ENCODE results near the gene ITPRIP. TPM values are rescaled to one million over a fixed set of nuclear protein-coding genes. Genes with fewer than 3 reads are reported as not detected.

The ITPRIP gene
- total RNA-seq, 1 donor from 2014 or later, result 1.6 TPM

GRCh38 chr10:104321725-104322415, 16.4 kb downstream of the ITPRIP start:
- H3K27ac ChIP-seq, result no peak overlapping the region

DNA sequence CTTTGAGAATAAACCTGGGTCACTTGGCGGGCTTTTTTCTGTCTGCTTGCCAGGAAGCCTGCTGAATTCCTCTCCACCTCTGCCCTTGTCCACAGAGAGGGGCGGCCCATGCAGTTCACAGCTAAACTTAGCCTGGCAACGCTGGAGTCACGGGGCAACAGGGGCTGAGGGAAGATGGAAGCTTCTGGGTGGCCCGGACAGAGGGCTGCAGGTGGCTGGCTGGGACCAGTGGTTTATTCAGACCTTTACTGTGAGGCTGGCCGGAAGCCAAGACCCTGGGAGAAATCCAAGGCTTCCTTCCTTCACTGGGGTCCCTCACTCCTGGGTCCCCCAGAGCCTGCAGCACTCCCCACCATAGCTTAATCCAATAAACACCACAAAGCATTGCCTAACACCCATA, 17.0 kb downstream of the ITPRIP start:
- no peak overlapping the region for H3K9ac ChIP-seq
- Mint-ChIP-seq H3K9me3 (no peaks in the 10 kb centered on the region), H3K27ac (no peak overlapping the region), H3K27me3 (ENCODE audit: insufficient read depth, low read depth) (peaks cover 12% of the 10 kb centered on the region), H3K4me3 (no peak overlapping the region), H3K4me1 (peaks cover 61% of the 10 kb centered on the region), H3K36me3 (peaks cover 18% of the 10 kb centered on the region)
- H3K36me3 ChIP-seq, result no peaks in the 10 kb centered on the region
- peaks cover 72% of the 10 kb centered on the region for H4K20me1 ChIP-seq (ENCODE audit: low read depth)
- TF ChIP-seq EZH2 (IDR thresholded peaks at IDR 0.05) (no peak), EZH2phosphoT487 (IDR thresholded peaks at IDR 0.05) (no peak)
- TF ChIP-seq, protein P1, sequence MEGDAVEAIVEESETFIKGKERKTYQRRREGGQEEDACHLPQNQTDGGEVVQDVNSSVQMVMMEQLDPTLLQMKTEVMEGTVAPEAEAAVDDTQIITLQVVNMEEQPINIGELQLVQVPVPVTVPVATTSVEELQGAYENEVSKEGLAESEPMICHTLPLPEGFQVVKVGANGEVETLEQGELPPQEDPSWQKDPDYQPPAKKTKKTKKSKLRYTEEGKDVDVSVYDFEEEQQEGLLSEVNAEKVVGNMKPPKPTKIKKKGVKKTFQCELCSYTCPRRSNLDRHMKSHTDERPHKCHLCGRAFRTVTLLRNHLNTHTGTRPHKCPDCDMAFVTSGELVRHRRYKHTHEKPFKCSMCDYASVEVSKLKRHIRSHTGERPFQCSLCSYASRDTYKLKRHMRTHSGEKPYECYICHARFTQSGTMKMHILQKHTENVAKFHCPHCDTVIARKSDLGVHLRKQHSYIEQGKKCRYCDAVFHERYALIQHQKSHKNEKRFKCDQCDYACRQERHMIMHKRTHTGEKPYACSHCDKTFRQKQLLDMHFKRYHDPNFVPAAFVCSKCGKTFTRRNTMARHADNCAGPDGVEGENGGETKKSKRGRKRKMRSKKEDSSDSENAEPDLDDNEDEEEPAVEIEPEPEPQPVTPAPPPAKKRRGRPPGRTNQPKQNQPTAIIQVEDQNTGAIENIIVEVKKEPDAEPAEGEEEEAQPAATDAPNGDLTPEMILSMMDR (IDR thresholded peaks at IDR 0.05), result no peak
- no peak for DNase-seq (ENCODE audit: low spot score)
- no peak overlapping the region for H3K4me2 ChIP-seq
- peaks cover 62% of the 10 kb centered on the region for H3K79me2 ChIP-seq (ENCODE audit: low read depth)
- H3K4me1 ChIP-seq, result peaks cover 29% of the 10 kb centered on the region
- no peak overlapping the region for H2AFZ ChIP-seq (replicated peaks)
- no peaks in the 10 kb centered on the region for H3K9me3 ChIP-seq (ENCODE audit: low read depth)
- H3K27ac ChIP-seq, result no peak overlapping the region
- peaks cover 11% of the 10 kb centered on the region for H3K27me3 ChIP-seq
- no peak overlapping the region for H3K4me3 ChIP-seq
- H3F3A ChIP-seq (ENCODE audit: low read depth), result no peaks in the 10 kb centered on the region

More at GRCh38 chr10:104321725-104322415, 16.4 kb downstream of the ITPRIP start:
- Histone ChIP-seq H3K4me3 (no peak overlapping the region), H4K20me1 (ENCODE audit: low read depth) (peaks cover 76% of the 10 kb centered on the region), H3K9ac (no peak overlapping the region), H3K4me1 (peaks cover 34% of the 10 kb centered on the region), H2AFZ (replicated peaks) (no peak overlapping the region), H3K36me3 (no peaks in the 10 kb centered on the region), H3K79me2 (ENCODE audit: low read depth) (peaks cover 65% of the 10 kb centered on the region), H3F3A (ENCODE audit: low read depth) (no peaks in the 10 kb centered on the region), H3K27me3 (peaks cover 17% of the 10 kb centered on the region), H3K9me3 (ENCODE audit: low read depth) (no peaks in the 10 kb centered on the region), H3K4me2 (no peak overlapping the region)
- H3K9me3 Mint-ChIP-seq, result no peaks in the 10 kb centered on the region
- H3K4me1 Mint-ChIP-seq, result peaks cover 61% of the 10 kb centered on the region
- H3K36me3 Mint-ChIP-seq, result peaks cover 18% of the 10 kb centered on the region
- no peak for DNase-seq (ENCODE audit: low spot score)
- TF ChIP-seq EZH2 (IDR thresholded peaks at IDR 0.05) (no peak), EZH2phosphoT487 (IDR thresholded peaks at IDR 0.05) (no peak)
- TF ChIP-seq, protein P1 (IDR thresholded peaks at IDR 0.05), result no peak
- H3K27ac Mint-ChIP-seq, result no peak overlapping the region
- H3K27me3 Mint-ChIP-seq (ENCODE audit: insufficient read depth, low read depth), result peaks cover 18% of the 10 kb centered on the region
- no peak overlapping the region for H3K4me3 Mint-ChIP-seq

DNA sequence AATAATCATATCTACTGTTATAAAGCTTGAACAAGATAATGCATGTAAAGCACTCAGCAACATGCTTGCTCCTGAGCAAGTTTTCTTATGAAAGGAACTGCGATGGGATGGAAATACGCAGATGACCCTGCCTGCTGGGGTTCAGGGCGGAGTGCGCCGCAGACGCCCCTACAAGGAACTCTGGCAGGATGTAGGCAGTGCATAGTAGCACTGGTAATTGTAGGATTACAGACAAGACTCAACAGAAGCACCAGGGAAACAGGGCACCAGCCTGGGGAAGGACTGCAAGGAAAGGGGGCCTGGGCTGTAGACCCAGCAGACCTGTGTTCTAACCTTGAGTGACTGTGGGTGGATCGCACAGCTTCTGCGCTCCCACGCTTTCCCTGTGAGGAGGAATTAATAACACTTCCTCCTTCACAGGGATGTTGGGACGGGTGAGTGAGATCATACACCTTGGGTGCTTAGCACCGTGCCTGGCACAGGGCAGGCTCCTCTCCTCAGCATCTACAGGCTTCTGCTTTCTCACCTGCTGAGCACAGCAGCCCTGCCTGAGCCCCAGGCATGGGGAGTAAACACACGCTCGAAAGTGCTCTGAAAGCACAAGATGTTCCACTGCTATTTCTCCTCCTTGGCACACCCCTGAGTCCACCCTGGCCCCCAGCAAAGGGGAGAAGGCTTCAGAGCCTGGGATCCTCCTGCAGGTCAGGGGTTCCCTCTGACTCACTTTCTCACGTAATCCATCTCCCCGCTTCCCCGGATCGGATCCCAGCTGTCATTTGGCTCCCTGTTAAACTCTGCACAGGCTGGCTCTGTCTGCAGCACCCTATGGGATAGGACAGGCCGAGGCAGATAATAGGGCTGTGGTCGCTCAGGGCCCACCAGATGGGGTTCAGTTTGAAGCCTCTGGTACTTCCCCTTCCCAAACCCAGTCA, 19.2 kb downstream of the ITPRIP start:
- peaks cover 51% of the 10 kb centered on the region for H4K20me1 ChIP-seq (ENCODE audit: low read depth)
- peaks cover 8% of the 10 kb centered on the region for H3K27me3 Mint-ChIP-seq (ENCODE audit: insufficient read depth, low read depth)

More for the DNA sequence above, 19.2 kb downstream of the ITPRIP start:
- DNase-seq (ENCODE audit: low spot score), result no peak
- Histone ChIP-seq H3K4me2 (no peak overlapping the region), H3K27me3 (no peaks in the 10 kb centered on the region), H3K9ac (no peak overlapping the region), H3K4me3 (no peak overlapping the region), H3K36me3 (no peaks in the 10 kb centered on the region), H3K9me3 (ENCODE audit: low read depth) (no peaks in the 10 kb centered on the region), H2AFZ (replicated peaks) (no peak overlapping the region), H3K79me2 (ENCODE audit: low read depth) (peaks cover 50% of the 10 kb centered on the region), H3K4me1 (peaks cover 26% of the 10 kb centered on the region), H3K27ac (no peak overlapping the region), H3F3A (ENCODE audit: low read depth) (no peaks in the 10 kb centered on the region)
- H3K27ac Mint-ChIP-seq, result no peak overlapping the region
- no peak for TF ChIP-seq EZH2 (IDR thresholded peaks at IDR 0.05)
- TF ChIP-seq EZH2phosphoT487 (IDR thresholded peaks at IDR 0.05), result no peak
- TF ChIP-seq, protein P1 (IDR thresholded peaks at IDR 0.05), result no peak
- H3K9me3 Mint-ChIP-seq, result no peaks in the 10 kb centered on the region
- H3K4me1 Mint-ChIP-seq, result peaks cover 52% of the 10 kb centered on the region
- H3K36me3 Mint-ChIP-seq, result peaks cover 10% of the 10 kb centered on the region
- H3K4me3 Mint-ChIP-seq, result no peak overlapping the region

Measured in neural progenitor cell (in vitro differentiated cells).